ENCODE measurements around the gene EXOG.
"Not testable (repeated sequence)": the region's sequence is repeated elsewhere in the genome, so short reads cannot be mapped to it uniquely, and the experiment has no call there.

EXOG gene

GRCh38 chr3:38564631-38565338 lies 68.6 kb downstream of the EXOG start:
- DNase-seq = no peak

- DNase-seq = no peak
Observed at GRCh38 chr3:38565339-38566214, 69.4 kb downstream of the EXOG start.

GRCh38 chr3:38566215-38566528 lies 70.0 kb downstream of the EXOG start:
- DNase-seq = no peak

GRCh38 chr3:38566794-38567193 lies 70.7 kb downstream of the EXOG start:
- not testable (repeated sequence) for DNase-seq

- DNase-seq = no peak
Observed at GRCh38 chr3:38567498-38567897, 71.4 kb downstream of the EXOG start.

GRCh38 chr3:38573111-38573510 lies 77.0 kb downstream of the EXOG start:
- no peak for DNase-seq

GRCh38 chr3:38573556-38573955 lies 77.4 kb downstream of the EXOG start:
- DNase-seq = no peak

GRCh38 chr3:38574411-38575278 lies 78.5 kb downstream of the EXOG start:
- DNase-seq = no peak

GRCh38 chr3:38575279-38575843 lies 79.2 kb downstream of the EXOG start:
- DNase-seq = no peak
